ENCODE measurements around the gene MGLL.

DNA sequence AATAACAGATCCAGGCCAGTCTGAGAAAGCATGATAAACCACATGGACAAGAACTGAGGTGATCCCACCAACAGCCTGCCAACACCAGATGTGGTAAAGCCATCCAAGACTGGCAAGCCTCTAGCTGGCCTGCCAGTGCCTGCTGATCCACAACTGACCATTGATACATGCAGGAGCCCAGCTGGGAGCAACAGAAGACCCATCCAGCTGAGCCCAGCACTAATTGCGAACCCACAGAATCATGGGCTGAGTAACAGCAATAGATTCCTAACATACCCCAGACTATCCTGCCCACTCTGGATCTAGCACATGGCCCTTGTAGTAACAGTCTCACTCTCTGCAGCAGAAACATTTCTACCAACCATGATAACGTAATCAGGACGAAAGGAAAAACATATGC is 10.6 kb downstream of the MGLL start:
- TF ChIP-seq CTCF (IDR thresholded peaks at IDR 0.05 in 4 of 5, conservative IDR thresholded peaks at IDR 0.05 in 1 of 5) (no peak), POLR2A (IDR thresholded peaks at IDR 0.05) (no peak)

Data from gastrocnemius medialis (tissue), 4 donors.